Ramos (cell line): ENCODE data around the gene MBOAT2.
"Not testable (repeated sequence)": the region's sequence is repeated elsewhere in the genome, so short reads cannot be mapped to it uniquely, and the experiment has no call there.

Source experiments
- in situ Hi-C: fragments of 300-500 bp; cut with MboI; formaldehyde crosslinking; loops from one replicate; pipeline ENCODE4 v1.14.3; 2022; ENCODE audit warnings: low sequenced_read_pairs; ENCODE audit not compliant: unreplicated experiment

MBOAT2 gene

GRCh38 chr2:8994386-8994785, 9.1 kb downstream of the MBOAT2 start:
- in situ Hi-C loops = no loop called here

DNA sequence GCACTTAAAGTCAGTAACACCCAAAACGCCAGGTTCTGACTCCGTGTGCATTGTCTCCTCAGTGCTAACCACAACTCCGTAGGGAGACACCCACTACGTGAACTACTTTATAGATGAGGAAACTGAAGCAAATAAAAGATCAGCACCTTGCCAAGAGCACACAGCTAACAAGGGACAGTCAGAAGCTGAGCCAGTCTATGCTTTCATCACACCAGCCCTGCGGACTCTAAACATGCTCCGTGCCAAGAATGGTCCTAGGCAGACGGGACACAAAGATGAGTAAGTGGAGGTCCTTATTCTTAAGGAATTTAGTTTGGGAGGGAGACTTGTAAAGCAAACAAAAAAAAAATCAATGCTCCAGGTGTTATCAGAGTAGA, 9.6 kb downstream of the MBOAT2 start:
- in situ Hi-C loops = no loop called here

DNA sequence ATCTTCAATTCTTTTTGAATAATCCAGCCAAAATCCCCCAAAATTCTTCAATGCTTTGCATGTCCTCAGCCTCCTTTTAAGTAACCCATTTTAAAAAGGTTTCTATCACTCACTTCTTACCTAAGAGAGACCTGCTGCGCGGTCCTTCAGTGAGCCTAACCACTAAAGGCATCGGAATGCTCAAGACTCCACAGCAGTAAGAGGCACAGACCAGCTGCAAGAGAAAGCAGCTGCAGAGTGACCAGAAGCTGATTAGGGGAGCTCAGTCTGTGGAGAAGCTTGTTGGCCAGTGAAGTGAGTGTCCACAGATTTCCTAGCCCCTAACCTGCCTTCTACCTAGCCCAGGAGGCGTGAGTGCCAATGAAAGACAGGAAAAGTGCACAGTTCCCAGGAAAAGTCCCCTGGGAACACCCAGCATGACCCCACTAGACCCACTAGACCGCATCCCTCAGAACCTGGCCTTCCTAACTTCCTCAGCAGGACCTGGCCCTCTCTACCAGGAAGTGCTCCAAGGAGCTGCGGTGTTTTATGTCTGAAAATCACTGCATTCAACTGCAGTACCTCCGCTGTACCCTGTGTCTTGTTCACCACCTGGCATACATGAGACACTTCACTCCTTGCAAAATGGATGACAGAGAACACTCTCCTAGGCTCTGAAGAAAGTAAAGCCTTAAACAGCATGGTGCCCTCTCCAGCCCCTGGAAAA, 10.1 kb downstream of the MBOAT2 start:
- in situ Hi-C loops = no loop called here

DNA sequence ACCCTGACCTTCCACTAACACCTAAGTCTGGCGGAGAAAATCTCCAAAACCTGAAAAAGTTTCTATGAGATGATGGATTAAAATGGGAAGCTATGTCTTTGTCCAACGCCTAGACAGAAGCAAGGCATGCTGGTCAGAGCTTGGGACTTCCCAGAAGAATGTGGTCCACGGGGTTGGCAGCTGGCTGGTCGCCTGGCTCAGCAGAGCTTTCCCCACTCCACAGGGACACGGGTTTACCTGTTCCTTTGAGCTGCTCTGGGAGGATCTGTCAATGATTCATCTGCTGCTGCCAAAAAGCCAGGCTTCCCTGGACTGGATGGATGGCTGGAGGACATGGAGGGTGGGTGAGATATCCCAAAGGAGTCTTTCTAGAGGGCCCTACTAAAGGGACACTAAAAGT, 10.8 kb downstream of the MBOAT2 start:
- in situ Hi-C loops = no loop called here

DNA sequence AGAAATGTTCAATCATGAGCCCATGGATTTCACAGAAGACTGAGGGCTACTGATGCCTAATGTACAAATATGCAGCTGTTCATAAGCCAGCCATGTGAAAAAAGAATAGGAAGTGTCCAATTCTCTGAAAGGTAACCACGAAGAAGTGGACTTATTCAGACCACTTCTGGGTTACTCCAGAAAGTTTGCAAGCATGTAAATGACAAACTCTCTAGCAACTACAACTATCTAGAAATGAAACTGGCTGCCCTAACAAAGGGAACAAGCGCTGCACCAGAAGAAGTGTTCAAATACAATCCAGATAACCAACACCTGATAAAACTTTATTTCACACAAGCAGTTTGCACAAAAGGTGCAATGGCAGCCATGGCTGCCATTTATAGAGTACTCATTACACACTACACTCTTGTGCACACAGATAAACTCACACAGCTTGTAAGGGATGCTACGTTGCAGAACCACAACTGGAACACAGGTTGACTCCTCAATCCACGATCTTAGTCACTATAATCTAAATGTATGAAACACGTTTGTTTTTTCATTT, 13.9 kb downstream of the MBOAT2 start:
- in situ Hi-C loops = no loop called here

- in situ Hi-C loops = no loop called here
Observed at GRCh38 chr2:8987410-8987809, 16.1 kb downstream of the MBOAT2 start.

DNA sequence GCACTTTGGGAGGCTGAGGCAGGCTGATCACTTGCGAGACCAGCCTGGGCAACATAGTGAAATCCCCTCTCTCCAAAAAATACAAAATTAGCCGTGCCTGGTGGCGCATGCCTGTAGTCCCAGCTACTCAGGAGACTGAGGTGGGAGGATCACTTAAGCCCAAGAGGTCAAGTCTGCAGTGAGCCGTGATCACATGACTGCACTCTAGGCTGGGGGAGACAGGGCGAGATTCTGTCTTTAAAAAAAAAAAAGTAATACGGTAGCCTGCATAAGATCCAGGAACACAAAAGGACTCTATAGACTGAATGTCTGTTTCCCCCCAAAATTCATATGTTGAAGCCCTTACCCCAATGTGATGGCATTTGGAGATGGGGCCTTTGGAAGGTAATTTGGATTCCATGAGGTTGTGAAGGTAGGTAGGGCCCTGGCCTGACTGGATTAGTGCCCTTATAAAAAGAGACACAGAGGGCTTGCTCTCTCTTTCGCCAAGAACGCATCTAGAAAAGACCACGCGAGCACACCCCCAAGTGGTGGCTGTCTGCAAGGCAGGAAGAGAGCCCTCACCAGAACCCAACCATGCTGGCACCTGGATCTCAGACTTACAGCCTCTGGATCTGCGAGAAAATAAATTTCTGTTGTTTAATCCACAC, 17.0 kb downstream of the MBOAT2 start:
- in situ Hi-C loops = no loop called here

GRCh38 chr2:8985561-8986326, 17.7 kb downstream of the MBOAT2 start:
- in situ Hi-C loops = no loop called here

DNA sequence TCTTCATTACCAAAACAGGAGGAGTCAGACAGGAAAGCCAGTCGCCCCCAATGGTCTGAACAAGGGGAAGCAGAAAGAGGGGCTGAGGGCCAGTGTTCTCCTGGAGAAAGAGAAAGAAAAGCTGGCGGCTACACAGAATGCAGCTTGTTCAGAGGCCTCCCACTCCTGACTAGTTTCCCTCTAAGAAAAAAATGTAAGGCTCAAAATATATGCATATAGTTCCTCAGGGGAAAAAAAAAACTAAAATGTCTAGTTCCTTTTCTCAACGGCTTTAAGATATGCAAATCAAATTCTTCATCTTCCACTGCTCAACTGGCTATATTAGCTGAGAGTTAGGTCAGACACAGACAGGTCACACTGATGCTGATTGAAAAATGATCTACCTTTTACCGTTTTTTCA, 18.6 kb downstream of the MBOAT2 start:
- in situ Hi-C loops = no loop called here

DNA sequence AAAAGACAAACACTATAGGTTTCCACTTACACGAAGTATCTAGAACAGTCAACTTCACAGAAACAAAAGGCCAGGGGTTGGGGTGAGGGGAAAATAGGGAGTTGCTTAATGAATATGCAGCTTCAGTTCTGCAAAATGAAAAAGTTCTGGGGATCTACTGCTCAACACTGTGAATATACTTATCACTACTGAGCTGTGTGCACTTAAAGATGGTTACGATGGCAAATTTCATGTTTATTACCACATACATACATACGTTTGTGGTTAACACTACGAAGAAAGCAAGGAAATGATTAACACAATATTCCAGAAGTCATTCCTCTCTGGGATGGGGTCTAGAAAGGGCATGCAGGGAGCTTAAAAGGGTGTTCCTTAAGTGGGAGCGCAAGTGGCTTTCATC, 19.3 kb downstream of the MBOAT2 start:
- in situ Hi-C loops = no loop called here

DNA sequence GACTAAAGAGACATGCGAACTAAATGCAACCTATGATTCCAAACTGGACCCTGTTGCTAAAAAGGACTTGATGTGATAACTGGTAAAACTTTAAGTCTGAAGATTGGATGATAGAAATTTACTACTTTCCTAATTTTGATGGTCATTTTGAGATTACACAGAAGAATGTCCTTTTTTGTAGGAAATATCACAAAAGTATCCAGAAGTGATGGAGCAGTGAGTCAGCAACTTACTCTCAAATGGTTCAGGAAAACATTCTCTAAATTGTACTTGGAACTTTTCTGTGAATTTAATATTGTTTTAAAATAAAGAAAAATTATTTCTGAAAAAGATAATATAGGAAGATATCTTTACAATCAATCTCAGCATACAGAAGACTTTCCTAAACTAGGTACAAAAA, 19.9 kb downstream of the MBOAT2 start:
- in situ Hi-C loops = no loop called here

- in situ Hi-C loops = no loop called here
Observed at GRCh38 chr2:8981876-8982275, 21.6 kb downstream of the MBOAT2 start.

GRCh38 chr2:8980096-8980495, 23.4 kb downstream of the MBOAT2 start:
- in situ Hi-C loops = no loop called here

GRCh38 chr2:8977758-8978157, 25.7 kb downstream of the MBOAT2 start:
- in situ Hi-C loops = no loop called here

GRCh38 chr2:8976442-8977259, 26.8 kb downstream of the MBOAT2 start:
- in situ Hi-C loops = no loop called here

DNA sequence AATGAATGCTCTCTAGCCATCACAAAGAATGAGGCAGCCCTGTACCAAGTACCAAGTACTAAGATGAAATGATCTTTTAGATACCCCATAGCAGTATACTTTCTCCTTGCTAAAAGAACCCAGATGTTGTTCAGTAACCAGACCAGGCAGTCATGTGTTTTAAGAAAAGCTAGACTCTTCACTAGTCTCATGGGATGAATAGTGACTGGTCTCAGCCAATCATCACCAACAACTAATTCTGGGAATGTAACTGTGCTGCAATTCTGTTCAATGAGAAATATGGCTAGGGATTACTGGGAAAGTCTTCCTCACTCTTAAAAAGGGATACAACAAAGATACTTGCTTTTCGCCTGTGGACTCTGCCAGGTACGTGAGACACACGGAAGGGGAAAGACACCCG, 29.5 kb downstream of the MBOAT2 start:
- in situ Hi-C loops = no loop called here

- in situ Hi-C loops = not testable (repeated sequence)
Observed at GRCh38 chr2:8973017-8973416, 30.5 kb downstream of the MBOAT2 start.

DNA sequence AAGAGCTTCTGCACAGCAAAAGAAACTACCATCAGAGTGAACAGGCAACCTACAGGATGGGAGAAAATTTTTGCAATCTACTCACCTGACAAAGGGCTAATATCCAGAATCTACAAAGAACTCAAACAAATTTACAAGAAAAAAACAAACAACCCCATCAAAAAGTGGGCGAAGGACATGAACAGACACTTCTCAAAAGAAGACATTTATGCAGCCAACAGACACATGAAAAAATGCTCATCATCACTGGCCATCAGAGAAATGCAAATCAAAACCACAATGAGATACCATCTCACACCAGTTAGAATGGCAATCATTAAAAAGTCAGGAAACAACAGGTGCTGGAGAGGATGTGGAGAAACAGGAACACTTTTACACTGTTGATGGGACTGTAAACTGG, 30.9 kb downstream of the MBOAT2 start:
- in situ Hi-C loops = not testable (repeated sequence)

- in situ Hi-C loops = not testable (repeated sequence)
Observed at GRCh38 chr2:8969348-8969747, 34.1 kb downstream of the MBOAT2 start.

GRCh38 chr2:8966123-8966908, 37.2 kb downstream of the MBOAT2 start:
- in situ Hi-C loops = no loop called here
